HT1080 (cell line): Measurements from ENCODE around the gene SORBS2. TPM values are rescaled to one million over a fixed set of nuclear protein-coding genes. Genes with fewer than 3 reads are reported as not detected.

Experiments
- DNase-seq: peaks from one replicate; pipeline ENCODE4 v3.0.0-alpha.2; 2015; ENCODE audit warnings: low read depth
- total RNA-seq: library from RNA; depleted of rRNA; stranded (reverse); fragments of >200 nt; shearing (Covaris generic); gene quantifications from 2 replicates; pipeline ENCODE4 v1.2.3, GENCODE V29; 2014

The SORBS2 gene
- total RNA-seq, 1 experiment from 2014 or later, result 14.6 TPM

DNA sequence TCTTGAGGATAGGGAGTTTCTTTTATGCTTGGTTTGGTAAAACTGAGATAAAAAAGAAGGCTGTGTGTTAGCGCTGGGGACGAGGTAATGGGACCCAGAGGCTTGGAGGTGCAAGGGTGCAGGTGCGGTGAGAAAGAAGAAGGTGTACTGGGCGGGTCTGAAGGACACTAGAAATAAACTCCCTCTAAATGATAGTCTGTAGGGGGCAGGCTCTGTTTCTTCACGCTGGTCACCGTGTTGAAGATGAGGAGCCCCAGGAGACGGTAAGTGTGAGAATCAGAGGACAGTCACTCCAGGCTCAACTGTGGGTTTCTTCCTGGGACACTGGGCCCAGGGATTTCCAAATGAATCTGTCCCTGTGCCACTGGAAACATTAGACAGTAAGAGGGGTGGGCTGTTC lies 131.4 kb downstream of the SORBS2 start:
- no peak for DNase-seq

DNA sequence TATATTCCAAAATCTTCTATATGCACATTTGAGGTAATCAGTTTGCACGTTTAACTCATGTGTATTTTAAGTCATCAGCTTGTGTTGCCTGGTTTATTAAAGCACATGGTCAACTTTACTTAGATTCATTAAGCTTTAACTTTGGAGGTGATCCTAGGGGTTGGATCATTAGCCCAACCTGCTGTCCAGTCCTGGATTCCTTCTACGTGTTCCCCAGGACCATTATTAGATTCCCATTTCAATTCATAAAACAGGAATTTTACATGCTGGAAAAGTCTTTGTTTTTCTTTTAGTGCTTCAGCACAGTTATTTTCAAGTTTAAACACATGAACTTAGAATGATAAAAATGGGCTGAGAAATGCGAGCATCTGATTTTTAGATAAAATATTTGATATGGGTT lies 132.5 kb downstream of the SORBS2 start:
- DNase-seq, result no peak

DNA sequence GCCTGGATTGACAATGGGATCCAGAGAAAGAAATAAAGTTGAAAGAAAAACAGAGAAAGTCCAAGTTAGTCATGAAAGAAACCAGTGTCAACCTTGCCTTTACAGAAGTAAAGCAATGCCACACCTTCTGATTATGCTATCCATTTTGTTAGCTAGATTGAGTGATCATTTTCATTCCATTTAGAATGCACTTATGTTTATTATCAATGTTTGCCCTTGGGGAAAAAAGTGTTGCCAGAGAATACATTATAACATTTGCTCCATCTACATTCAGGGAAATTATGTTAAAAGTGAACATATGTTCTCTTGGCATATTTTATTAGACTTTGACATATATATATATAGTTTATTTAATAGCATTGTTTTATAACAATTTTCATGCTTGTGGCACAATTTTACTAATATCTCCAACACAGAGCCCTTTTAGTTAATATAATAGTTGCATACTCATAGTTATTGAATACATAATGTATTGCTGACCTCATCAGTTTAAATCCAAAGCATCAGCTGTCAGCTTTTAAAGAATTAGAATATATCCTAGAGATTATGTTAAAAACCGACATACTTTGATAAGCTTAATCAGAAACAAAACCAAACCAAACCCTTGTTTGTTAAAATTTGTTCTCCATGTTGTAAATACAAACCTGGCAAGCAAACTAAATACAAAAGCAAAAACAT lies 134.2 kb downstream of the SORBS2 start:
- DNase-seq, result no peak

DNA sequence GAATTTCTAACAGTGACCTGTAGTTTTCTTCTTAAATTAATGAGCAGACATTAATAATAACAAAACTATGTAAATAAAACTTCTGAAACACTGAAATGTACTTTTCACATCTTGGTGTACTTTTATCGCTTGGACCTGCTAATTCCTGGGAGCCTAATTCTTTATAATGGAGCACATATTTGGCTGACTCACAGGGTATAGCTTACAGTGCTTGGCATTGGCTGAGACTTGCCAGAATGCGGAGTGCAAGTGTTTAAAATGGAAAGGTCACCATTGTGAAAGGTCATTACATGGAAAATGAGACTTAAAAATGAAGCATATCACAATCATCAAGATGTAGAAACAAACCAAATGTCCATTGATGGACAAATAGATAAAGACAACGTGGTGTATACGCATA lies 139.4 kb downstream of the SORBS2 start:
- no peak for DNase-seq

DNA sequence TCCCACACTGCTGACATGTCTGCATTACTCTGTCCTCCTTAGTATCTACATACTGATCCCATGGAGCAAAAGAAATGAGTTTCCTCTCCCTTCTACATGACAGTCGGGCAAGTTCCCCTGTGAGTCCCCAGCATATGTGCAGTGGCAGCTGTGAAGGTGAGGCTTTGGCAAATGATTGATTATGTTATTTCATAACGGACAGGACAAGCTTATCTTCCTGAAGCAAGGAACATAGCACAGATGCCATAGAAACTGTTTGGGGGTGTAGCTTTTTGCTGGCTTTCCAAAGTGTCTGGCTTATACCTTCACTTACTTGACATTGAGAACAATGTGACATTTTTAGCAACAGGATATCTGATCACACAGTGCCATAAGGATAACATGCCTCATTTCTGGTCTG lies 139.8 kb downstream of the SORBS2 start:
- no peak for DNase-seq

DNA sequence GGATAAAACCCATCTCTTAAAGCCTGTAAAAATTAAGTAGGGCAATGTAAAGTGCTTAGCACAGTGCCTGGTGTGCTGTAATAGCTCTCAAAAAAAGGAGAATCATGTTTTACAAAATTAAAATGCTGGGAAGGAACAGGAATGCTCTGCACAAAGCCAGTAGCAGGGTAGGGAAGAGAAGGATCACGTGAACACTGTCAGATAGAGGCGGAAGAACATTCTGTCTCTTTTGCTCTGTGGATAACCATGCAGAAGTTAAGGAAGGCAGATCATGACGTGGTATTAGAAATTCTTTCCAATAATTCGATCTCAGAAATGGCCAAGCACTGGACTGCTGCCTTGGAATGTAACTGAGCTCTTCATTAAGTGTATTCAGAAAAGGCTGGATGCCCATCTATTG lies 140.5 kb downstream of the SORBS2 start:
- no peak for DNase-seq

DNA sequence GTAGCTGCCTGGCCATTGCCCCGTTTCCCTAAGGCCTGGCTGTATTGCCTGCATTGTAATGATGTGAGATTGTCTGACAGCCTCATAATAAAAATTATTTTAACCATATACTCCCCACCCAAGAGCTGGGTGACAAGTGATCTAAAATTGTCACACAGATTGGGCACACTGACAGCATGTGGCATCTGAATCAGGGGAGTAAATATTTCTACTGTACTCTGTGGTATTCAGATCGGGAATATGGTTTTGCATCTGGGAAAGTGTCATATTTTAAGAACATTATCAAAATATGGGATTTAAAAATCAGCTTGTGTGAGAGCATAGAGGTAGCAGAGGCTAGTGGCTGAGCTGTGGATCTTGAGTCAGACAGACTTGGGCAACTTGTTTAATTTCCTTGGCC lies 140.9 kb downstream of the SORBS2 start:
- DNase-seq, result no peak

DNA sequence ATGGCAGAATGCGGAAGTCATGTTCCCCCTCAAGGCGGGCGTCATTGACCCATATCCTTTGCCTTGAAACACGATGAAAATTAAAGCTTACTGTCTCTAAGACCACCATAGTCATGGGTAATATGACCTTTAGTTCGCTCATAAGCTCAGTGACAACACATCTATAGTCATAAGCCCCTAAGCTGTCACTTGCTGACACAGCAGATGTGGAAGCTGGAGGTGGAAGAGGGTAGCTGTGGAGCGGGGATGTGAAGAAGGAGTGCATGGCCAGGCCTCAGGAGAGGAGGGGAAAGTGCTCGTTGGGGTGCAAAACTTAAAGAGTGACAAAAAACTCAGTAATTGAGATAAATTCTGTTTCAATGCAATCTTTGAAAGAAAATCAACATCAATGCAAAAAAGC lies 142.7 kb downstream of the SORBS2 start:
- DNase-seq, result no peak

DNA sequence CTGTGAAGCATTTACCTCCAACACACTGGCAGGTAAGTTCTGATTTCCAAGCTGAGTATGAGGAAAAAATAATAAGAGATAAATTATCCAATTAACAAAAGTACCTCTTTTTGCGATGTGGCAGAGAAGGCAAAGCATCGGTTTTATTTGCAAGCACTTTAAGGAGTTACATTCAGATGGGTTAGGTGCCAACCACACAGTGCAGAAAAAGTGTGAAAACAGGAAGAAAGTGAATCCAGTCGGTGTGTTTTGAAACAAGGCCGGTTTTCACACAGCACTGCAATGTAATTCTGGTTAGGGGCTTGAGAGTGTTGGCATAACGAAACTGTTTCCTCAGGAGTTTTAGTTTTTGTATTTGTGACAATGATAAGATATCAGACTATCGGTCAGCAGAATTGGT lies 145.8 kb downstream of the SORBS2 start:
- no peak for DNase-seq

DNA sequence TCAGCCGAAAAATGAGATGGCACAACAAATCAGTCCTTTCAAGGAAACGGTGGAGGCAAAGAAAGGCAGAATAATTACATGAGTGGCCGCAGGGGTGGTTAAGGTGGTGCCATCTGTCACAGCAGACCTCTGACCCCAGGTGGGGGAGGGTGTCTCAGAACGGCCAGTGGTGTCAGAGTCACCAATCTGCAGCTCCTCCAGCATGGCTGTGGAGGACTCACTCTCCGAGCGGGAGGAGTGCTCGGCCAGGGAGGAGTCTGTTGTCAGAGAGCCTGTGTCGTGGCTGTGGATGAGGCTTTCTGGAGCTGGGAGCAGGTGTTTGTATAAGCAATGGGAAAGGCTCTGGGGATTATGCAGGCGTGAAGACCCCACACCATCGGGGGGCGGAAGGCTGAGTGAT lies 146.3 kb downstream of the SORBS2 start:
- no peak for DNase-seq

DNA sequence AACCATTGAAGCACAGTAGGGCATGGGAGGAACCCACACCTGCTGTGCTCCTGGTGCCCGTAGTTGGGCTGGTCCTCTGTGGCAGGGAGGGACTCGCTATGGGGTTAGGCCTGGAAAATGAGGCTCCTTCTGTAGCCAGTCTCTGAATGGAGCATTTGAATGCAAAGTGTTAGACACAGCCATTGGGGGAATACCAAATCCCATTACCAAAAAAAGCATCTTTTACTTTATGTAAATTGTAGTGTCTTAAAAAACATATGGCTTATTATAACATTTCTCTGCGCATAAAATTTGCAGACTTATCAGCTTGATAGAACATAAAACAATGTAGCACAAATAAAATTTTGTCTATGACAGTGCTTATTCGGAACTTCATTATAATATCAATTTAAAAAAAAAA lies 147.5 kb downstream of the SORBS2 start:
- no peak for DNase-seq

DNA sequence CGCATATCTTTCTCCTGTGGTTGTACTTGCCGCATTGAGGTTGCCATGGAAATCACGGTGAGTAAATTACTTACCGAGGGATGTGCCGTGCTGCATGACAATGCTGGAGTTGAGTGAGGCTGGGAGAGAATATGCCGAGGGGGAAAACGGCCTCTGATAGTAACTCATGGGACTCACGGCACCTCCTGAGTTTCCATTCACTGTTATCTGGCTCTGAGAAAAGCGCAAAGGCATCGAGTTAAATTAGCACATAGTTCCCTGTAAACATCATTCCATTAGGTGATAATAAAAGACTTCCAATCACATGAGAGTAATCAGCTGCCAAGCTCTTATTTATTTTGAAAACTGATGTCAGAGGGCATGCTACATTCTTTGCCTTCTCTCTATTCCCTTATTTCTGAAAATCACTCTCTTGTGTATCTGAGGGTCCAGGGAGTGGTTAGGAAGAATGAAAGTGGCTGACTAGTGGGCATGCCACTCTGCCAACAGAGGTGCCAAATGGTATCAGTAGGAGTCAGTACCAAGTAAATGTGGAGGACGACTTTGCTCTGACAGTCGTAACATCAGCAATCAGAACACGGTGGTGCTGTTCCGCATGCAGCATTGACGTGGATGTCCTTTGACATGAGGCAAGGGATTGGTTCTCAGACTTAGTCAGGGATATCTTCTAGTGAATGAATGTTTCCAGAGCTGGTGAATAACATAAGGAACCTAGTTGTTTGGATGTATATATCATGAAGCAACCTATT lies 149.8 kb downstream of the SORBS2 start:
- no peak for DNase-seq

DNA sequence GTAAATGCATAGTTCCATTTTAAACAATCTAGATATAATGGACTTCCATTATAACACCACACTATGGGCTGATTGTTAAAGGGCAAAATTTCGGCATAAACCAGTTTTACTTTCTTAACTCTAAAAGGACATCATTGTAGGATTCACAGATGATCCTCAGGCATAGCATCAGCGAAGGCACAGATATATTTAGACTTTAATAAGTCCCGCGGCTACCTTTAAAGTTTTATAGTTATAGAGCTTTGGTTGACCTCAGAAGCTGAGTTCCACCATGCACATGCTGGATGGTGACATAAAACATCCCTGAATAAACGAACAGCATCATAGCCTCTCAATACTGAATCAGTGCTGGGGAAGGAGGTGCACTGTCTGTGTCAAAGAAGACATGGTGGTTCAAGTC lies 151.7 kb downstream of the SORBS2 start:
- no peak for DNase-seq

DNA sequence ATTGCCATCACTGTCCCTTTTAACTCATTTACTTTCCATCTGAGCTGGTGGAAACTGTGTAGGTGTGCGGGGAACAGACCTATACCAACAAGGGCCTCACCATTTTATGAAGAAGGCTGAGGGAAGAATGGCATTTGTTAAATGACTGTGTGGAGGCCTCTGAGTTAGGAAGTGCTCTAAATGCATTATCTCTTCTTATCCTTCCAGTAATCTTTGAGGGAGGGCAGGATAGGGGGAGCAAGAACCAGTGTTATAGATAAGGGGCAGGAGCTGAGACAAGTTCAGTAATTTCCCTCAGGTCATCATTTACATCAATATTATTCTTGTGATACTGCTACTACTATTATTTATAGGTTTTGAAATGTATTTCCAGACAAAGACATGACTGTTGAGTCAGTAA lies 154.3 kb downstream of the SORBS2 start:
- DNase-seq, result no peak

DNA sequence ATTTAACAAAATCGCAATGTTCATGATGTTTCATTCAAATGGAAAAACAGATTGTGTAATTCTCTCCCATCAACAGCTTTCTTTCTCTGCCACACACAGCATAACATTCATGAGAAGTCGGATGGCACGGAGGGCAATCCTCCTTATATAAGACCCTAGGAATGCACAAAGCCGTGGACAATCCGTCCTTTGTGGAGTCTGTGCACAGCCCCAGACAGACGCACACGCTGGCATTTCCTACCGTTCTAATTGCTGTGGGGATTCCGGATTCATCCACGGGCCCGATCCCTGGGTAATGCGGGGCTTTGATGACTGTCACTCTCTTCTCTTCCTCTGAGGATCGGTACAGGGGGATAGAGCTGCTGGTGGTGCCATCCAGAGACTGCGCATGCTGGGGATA lies 154.8 kb downstream of the SORBS2 start:
- DNase-seq, result no peak

DNA sequence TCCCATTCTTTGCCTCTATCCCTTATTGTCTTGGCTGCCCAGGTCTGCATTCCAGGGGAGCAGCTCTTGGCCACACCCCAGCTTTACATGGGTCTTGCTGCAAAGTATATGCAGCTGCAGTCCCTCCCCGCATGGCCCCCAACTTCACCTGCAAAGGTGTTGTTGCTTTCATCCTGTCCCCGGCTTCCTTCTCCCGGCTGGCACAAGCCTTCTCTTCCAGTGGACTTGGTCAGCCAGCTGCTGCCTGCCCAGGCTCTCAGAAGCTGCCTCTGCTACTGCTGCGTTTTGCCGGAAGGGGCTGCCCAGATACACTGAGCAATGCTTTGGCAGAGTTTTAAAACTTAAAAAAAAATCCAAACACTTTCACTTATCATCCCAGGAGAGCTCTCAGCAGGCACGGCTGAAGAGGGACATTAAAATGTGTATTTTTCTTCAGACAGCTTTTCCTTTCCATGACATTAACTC lies 155.5 kb downstream of the SORBS2 start:
- DNase-seq, result no peak

DNA sequence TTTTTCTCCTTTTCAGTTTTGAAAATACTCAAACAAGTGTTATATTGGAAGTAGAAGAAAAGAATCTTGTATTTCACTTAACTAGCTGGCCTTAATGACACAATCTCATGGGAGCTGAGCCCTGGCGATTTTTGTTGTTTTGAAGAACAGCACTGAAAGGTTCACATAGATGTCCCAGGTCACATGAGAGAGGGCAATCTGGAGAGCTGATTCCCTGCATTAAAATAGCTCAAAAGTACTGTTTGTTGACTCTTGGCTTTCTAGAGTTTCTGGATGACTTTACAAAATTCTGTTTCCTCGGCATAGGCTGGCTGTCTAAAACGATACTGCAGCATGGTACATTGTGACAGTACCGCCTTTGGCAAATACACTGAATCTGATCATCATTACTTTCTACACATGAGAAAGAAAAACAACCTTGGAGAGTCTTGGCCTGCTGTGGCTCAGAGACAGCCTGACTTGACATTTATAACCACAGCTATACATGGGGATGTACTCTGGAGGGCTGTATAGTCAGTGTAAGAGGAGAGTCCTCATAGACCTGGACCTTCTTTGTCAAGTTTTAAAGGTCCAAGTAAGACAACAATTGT lies 156.9 kb downstream of the SORBS2 start:
- DNase-seq, result no peak

DNA sequence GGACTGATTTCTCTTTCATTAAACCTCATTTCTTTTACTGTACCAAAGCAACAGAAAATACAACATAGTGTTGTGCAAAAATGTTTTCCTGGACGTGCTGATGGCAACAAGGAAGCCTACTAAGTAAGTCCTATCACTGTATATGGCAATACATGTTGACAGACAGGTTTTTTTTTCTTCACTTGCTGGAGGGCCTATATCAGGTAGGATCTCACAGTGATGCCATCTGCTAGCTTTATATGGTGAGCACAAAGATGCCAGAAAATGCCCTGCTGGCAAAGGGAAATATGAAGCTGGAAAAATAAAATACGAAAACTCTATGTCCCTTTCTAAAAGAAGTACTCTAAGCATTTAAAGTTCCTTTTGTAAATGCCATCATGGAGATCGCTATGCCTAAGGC lies 157.7 kb downstream of the SORBS2 start:
- DNase-seq, result no peak

DNA sequence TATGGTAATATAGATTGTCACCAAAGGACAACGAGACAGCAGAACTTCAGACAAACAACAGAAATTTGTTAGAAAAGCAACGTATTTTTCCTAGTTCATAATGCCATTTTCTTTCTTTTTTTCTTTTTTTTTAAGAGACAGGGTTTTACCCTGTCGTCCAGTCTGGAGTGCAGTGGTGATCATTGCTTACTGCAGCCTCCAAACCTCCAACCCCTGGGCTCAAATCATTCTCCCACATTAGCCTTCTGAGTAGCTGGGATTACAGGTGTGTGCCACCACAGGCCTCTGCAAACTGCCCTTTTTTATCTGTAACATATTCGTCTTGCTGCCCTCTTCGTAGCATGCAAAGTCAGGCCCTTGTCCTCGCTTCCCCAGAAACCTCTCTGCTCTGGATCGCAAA lies 160.1 kb downstream of the SORBS2 start:
- DNase-seq, result no peak

DNA sequence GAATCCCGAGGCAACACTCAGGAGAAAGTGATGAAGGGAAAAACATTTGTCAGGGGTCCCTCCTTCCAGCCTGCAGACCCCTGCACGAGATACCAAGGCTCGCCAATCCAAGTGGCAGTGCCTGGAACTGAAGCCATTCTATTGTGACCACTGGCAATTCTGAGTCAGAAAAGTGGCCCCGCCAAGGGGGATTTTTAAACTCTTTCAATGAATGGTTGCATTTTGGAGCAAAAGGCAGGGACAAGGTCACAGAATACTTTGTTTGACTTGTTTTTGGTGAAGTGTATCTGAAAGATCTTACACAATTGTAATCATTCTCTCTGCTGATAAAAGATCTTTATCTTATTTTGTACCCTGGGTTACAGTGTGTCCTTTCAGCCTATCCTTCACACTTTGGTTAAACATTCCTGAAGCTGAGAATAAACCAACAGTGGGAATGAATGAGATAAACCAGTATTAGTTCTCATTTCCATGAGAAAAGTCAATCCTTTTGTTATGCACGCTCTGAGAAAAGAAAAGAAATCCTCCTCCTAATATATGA lies 160.8 kb downstream of the SORBS2 start:
- DNase-seq, result no peak

DNA sequence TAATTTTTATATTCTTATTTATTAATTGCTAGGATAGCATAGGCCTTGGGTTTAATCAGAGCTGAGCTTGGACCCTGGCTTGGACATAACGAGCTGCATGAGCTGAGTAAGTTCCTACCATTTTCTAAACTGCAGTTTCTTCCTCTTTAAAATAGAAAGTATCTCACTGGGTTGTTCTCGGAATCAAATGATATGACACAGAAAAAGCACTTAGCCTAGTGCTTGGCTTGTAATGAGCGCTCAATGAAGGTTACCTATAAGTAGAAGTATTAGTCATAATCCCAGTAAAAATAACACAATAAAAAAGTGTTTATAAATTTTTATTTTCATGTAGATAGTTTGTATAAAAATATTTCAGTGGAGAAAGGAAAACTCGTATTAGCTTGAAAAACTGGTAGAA lies 163.4 kb downstream of the SORBS2 start:
- no peak for DNase-seq

DNA sequence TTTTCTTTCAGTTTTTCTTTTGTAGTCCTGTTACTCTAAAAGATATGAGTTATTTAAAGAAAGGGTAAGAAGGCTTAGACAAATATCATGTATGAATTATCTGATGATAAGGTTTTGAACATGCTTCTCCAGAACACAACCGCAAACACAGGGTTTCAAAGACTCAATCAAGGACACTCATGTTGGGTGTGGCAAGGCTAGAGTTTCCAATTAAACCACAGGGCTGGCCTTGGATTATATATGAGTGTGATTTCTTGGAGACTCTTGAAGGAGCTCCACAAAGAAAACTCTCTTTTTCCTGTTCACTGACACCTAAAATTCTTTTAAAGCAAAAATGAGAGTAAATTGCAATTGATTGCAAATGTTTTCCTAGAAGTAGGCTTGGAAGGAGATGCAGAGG lies 166.6 kb downstream of the SORBS2 start:
- no peak for DNase-seq

DNA sequence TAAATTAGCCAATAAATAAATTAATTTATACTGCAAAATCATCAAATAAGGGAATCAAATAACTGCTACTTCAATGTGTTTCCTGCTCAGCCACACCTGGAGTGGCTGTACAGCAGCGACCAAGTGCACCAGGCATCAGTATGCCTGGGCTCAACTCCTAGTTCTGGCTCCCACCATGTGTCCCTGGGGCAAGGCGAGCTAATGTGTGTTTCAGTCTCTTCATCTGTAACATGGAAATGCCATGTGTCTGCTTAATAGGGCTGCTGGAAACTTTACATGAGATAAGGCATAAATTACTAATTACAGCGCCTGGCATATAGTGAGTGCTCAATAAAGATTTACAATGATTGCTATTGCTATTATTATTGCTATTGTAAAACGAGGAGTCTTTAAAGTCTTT lies 167.6 kb downstream of the SORBS2 start:
- DNase-seq, result no peak
